MM.1S (cell line): ENCODE results near the gene ATP6V1F.

Experiments
- CTCF ChIP-seq: fragments of 300-600 bp; sonication (generic); IDR thresholded peaks from 2 replicates; pipeline ENCODE4 v1.5.1; 2016; ENCODE audit warnings: antibody characterized with exemption, low read length, mixed read lengths
- EZH2 ChIP-seq: fragments of 300-600 bp; sonication (generic); optimal IDR thresholded peaks from 2 replicates; pipeline ENCODE3; 2017; ENCODE audit warnings: low read depth, mild to moderate bottlenecking, antibody characterized with exemption, low read length, mixed read lengths

GRCh38 chr7:128841171-128841690 lies 21.4 kb upstream of the ATP6V1F start:
- no peak for TF ChIP-seq CTCF
- TF ChIP-seq EZH2: no peak
